ENCODE data around the gene BBLN.

The BBLN gene

GRCh38 chr9:128145951-128146351 is 14.1 kb upstream of the BBLN start:
- DNase-seq, result no peak

DNA sequence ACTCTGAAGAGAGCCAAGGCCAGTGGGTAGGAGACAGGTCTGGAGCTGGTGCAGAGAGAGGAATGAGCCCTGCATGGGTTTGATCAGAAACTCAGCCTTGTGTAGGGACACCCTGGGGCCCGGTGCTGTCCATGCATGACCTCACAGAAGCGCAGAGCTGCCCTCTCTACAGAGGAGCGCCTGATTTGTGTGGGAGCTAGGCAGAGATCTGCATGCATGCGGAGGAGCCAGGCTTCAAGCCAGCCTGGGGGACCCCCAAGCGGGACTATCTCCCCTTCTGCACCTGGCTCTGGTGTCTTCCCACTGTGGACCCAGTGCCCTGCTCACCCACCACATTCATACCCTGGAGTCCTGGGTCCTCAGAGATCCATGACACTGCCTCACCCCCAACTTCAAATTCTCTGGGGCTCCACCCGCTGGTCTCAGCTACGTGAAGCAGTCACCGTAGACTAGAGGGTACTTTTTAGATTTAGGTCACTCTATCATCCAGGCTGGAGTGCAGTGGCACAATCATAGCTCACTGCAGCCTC is 13.4 kb upstream of the BBLN start:
- no peak for DNase-seq

GRCh38 chr9:128148509-128149000 is 11.5 kb upstream of the BBLN start:
- DNase-seq, result no peak

GRCh38 chr9:128149001-128149701 is 10.9 kb upstream of the BBLN start, which contains the start of gene LCN2:
Gene LCN2 (plus strand): TSS chr9:128149453. CDS start chr9:128149526, 73 bp downstream.
- no peak for DNase-seq

GRCh38 chr9:128149951-128150593 is 10.0 kb upstream of the BBLN start:
- DNase-seq, result no peak

- DNase-seq, result no peak
Observed at GRCh38 chr9:128150594-128151308, 9.3 kb upstream of the BBLN start.

GRCh38 chr9:128151309-128152132 is 8.5 kb upstream of the BBLN start:
- no peak for DNase-seq

DNA sequence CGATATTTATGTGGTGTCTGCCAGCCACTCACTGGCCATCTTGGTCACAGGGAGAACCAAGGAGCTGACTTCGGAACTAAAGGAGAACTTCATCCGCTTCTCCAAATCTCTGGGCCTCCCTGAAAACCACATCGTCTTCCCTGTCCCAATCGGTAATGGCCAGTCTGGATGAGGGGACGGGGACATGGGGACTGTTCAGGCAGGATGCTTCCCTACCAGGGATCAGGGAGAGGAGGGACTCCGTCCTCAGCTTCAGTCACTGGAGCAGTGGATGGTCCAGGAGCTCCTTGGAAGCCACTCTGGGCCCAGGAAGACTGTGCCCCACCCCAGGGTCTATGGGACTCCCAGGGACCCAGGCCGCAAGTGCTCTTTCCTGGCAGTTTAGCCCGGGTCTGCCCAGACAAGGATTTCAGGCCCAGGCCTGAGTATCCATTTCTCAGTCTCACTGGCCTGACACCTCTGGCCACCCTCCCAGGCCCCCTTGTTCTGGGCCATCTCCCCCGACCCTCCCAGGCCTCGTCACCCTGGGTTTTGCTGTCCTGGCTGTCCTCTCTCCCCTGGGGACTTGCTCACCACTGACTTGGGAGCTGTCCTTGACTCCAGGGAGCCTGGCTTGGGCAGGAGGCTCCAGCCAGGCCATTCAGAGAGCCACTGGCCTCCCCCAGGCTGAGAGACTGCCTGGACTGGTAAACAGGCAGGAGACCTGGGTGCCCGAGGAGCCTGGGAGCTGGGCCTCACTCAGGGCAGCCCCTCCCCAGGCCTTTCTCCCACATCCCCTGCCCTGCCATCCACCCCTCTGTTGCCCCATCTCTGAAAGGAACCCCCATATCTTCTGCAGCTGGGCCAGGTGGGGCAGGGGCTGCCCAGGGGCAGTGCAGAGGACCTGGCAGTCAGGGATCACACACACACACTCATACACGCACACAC is 7.7 kb upstream of the BBLN start:
- no peak for DNase-seq

- no peak for DNase-seq
Observed at GRCh38 chr9:128153060-128153946, 6.8 kb upstream of the BBLN start.

DNA sequence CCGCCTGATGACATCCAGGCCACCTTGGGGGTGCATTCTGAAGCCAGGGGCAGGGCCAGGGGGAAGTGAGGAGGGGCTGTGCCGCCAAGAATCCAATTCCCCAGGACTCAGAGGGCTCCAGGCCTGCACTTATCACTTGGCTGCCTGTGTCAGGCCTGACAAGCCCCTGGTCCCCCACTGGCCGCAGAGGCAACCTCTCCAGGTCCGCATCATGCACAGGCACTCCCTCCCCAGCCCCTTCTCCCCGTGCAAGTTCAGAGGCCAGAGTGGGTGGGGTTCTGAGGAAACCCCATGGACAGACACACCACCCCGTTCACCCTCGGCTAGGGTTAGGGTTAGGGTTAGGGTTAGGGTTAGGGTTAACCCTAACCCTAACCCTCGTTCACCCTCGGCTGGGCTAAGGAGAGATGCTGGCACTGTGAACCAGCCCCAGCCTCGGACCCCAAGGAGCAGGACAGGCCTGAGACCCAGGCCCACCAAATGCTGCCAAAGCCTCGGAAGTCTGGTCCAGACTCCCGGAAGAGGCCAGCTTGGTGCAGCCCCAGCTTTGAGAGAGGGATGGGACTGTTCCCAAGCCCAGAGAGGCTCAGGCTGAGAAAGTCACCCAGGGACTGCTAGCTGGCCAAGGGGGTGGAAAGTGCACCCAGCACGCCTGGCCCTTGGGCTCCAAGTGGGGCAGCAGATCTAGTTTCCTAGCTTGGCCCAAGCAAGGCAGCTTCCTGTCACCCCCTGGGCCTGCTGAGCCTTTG is 5.9 kb upstream of the BBLN start:
- no peak for DNase-seq

DNA sequence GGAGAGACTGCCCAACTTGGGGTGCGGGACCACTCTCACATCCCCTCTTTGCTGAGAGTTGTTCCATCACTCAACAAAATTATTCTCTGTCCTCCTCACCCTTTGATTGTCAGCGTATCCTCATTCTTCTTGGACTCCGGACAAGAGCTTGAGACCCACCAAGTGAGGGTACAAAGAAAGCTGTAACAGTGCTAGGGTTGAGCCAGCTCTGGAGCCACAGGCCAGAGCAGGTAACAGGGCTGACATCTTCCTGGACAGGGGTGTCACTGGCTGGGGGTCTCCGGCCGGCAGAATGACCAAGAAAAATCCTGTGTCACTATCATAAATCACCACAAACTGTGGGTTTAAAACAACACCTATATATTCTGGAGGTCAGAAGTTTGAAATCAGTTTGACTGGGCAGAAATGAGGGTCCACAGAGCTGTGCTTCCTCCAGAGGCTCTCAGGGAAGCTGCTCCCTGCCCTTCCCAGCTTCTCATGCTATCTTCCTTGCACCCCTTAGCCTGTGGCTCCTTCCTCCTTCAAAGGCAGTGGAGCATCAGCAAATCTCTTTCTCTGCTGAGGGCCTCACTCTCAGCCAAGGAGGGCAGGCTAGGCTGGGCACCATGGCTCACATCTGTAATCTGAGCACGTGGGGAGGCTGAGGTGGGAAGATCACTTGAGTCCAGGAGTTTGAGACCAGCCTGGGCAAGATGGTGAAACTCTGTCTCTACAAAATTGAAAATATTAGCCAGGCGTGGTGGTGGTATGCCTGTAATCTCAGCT is 4.1 kb upstream of the BBLN start:
- no peak for DNase-seq

DNA sequence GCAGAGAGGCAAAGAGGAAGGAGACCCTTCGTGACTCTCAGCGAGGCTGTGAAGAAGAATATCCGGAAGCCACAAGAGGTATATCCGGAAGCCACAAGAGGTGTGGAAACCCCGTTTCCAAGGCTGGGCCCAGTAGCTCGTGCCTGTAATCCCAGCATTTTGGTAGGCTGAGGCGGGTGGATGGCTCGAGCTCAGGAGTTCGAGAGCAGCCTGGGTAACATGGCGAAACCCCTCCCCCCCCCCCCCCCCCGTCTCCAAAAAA is 612 bp upstream of the BBLN start:
- no peak for DNase-seq

- DNase-seq, result no peak
Observed at GRCh38 chr9:128160603-128160987, 530 bp downstream of the BBLN start.

DNA sequence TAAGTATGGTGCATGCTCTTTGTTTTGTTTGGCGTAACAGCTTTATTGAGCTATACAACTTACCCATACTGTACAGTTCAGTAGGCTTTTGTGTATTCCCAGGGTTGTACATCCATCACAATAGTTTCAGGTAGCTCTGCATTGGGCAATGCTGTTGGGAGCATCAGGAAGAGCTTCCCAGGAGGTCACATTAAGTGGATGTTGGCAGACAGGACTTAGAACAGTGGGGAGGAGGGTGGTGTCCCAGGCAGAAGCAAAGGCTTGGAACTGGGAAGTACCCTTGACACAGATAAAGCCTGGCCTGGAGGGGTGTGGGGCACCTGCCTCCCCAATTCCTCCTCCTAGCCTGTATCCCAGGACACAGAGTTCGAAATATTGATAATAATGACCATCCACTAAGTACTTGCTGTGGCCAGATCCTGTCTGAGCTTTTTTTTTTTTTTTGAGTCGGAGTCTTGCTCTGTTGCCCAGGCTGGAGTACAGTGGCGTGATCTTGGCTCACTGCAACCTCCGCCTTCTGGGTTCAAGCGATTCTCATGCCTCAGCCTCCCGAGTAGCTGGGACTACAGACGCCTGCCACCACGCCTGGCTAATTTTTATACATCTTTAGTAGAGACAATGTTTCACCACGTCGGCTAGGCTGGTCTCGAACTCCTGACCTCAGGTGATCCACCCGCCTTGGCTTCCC is 1.3 kb downstream of the BBLN start:
- DNase-seq, result no peak

- peak; percentile 4 for DNase-seq
Observed at GRCh38 chr9:128162215-128163026, 2.4 kb downstream of the BBLN start.

DNA sequence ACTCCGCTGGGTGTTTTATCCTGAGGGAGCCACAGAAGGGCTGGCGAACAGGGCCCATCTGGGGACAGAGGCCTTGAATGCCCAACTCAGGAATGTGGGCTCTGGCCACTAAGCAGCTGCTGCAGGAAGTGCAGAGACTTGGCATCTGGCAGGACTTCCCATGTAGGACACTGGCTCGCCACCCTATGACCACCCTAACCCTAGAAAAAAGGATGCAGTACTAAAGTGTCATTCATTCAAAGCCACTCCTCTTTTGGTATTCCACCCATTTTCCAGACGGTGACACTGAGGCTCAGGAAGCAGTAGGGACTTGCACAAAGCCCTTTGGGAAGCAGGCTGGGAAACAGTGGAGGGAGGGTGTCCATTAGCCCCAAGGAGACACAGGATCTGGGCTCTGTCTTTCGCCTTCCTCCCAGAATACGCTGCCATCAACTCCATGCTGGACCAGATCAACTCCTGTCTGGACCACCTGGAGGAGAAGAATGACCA is 3.0 kb downstream of the BBLN start:
- no peak for DNase-seq

GRCh38 chr9:128163523-128164306 is 3.6 kb downstream of the BBLN start:
- no peak for DNase-seq
